DND-41 (cell line): Measurements from ENCODE around the gene PRKCA.

Source experiments
- CTCF ChIP-seq: IDR thresholded peaks from 2 replicates; pipeline ENCODE4 v1.5.1; 2012; ENCODE audit warnings: borderline replicate concordance, low read length, moderate library complexity, mild to moderate bottlenecking; ENCODE audit not compliant: poor library complexity, severe bottlenecking; ENCODE audit errors: extremely low read depth
- EZH2 ChIP-seq: IDR thresholded peaks from 3 replicates; pipeline ENCODE4 v1.6.1; 2012; ENCODE audit warnings: borderline replicate concordance, low read depth, mild to moderate bottlenecking, moderate library complexity, low read length, inconsistent platforms; ENCODE audit not compliant: severe bottlenecking

DNA sequence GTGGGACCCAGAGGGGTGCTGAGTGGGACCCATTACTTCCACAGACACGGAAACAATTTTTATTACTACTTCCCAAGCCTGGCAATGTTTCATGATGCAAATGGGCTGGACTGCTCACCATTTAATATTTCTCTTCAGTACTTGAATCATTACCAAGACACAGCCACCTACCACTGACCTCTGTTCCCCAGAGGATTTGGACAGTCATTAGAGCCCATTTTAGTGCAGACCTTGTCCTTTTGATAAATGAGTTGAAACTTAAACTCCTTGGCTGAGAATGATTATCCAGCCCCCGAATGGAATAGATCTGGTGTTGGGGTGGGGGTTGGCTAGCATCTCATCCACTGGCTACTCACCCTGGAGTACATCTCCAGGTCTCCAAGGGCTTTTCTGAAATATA lies 39.6 kb upstream of the PRKCA start:
- no peak for TF ChIP-seq CTCF
- no peak for TF ChIP-seq EZH2
